HEK293 (cell line): ENCODE results near the gene SLC35E4.

Source experiments
- CTCF ChIA-PET: fragments of 350-600 bp; formaldehyde crosslinking; extraction: SDS; loops from one replicate; lab custom pipeline; 2021; ENCODE audit warnings: antibody characterized with exemption; lab: Yijun Ruan, JAX
- POLR2A ChIA-PET: fragments of 300-600 bp; formaldehyde crosslinking; extraction: SDS; loops from one replicate; lab custom pipeline; 2020; ENCODE audit warnings: antibody characterized with exemption, inconsistent platforms; lab: Yijun Ruan, JAX
- H3K27ac ChIP-seq: fragments of 200-500 bp; sonication (Bioruptor generic); 2 replicates; pipeline ENCODE4 v1.5.1; 2014; ENCODE audit warnings: low read depth, low read length, control low read depth, inconsistent platforms; ENCODE audit errors: extremely low read depth
- H3K36me3 ChIP-seq, 2 experiments: fragments of 200-500 bp in 1 of 2; sonication (Bioruptor generic) in 1 of 2; 1 replicate in 1 of 2; 2 replicates in 1 of 2; pipeline ENCODE4 v1.5.1; 2014 to 2017; ENCODE audit warnings: inconsistent platforms in 2 of 2, low read length in 2 of 2; ENCODE audit not compliant: control insufficient read depth in 2 of 2, insufficient read depth in 1 of 2
- H3K4me1 ChIP-seq: fragments of 200-500 bp; sonication (Bioruptor generic); 2 replicates; pipeline ENCODE4 v1.5.1; 2014; ENCODE audit warnings: mild to moderate bottlenecking, low read length, inconsistent platforms; ENCODE audit not compliant: control insufficient read depth, insufficient read depth
- H3K4me3 ChIP-seq: 2 replicates; pipeline ENCODE4 v1.5.1; 2011; ENCODE audit warnings: low read depth, mild to moderate bottlenecking, control low read depth, low read length, moderate library complexity
- H3K9me3 ChIP-seq: fragments of 200-500 bp; sonication (Bioruptor generic); 2 replicates; pipeline ENCODE4 v1.5.1; 2014; ENCODE audit warnings: low read depth, low read length, inconsistent platforms; ENCODE audit not compliant: control insufficient read depth, insufficient read depth
- CTCF ChIP-seq: fragments of 450-650 bp; formaldehyde crosslinking; IDR thresholded peaks from 2 replicates; pipeline ENCODE4 v1.5.1; 2016; ENCODE audit warnings: missing biosample characterization, missing genetic modification characterization
- ZBTB48 ChIP-seq: fragments of 450-650 bp; formaldehyde crosslinking; IDR thresholded peaks from 2 replicates; pipeline ENCODE4 v1.5.1; 2016; ENCODE audit warnings: missing biosample characterization, missing genetic modification characterization
- ZFP41 ChIP-seq: fragments of 450-650 bp; formaldehyde crosslinking; IDR thresholded peaks from 2 replicates; pipeline ENCODE4 v1.5.1; 2016; ENCODE audit warnings: missing biosample characterization, missing genetic modification characterization, borderline replicate concordance
- ZNF146 ChIP-seq: fragments of 450-650 bp; formaldehyde crosslinking; IDR thresholded peaks from 2 replicates; pipeline ENCODE4 v1.5.1; 2016; ENCODE audit warnings: missing biosample characterization, missing genetic modification characterization
- ZNF157 ChIP-seq: fragments of 450-650 bp; formaldehyde crosslinking; IDR thresholded peaks from 2 replicates; pipeline ENCODE4 v1.5.1; 2016; ENCODE audit warnings: missing biosample characterization, missing genetic modification characterization
- ZNF248 ChIP-seq: fragments of 450-650 bp; formaldehyde crosslinking; IDR thresholded peaks from 2 replicates; pipeline ENCODE4 v1.5.1; 2017; ENCODE audit warnings: missing biosample characterization, missing genetic modification characterization
- ZNF362 ChIP-seq: fragments of 450-650 bp; formaldehyde crosslinking; IDR thresholded peaks from 2 replicates; pipeline ENCODE4 v1.5.1; 2016; ENCODE audit warnings: missing biosample characterization, missing genetic modification characterization
- ZNF404 ChIP-seq: fragments of 450-650 bp; formaldehyde crosslinking; IDR thresholded peaks from 2 replicates; pipeline ENCODE4 v1.5.1; 2017; ENCODE audit warnings: missing biosample characterization, missing genetic modification characterization
- ZNF488 ChIP-seq: fragments of 450-650 bp; formaldehyde crosslinking; IDR thresholded peaks from 2 replicates; pipeline ENCODE4 v1.5.1; 2016; ENCODE audit warnings: missing biosample characterization, missing genetic modification characterization
- ZNF501 ChIP-seq: fragments of 450-650 bp; formaldehyde crosslinking; IDR thresholded peaks from 2 replicates; pipeline ENCODE4 v1.5.1; 2016; ENCODE audit warnings: missing biosample characterization, missing genetic modification characterization
- ZNF544 ChIP-seq: fragments of 450-650 bp; formaldehyde crosslinking; IDR thresholded peaks from 2 replicates; pipeline ENCODE4 v1.5.0; 2017; ENCODE audit warnings: missing biosample characterization, missing genetic modification characterization
- ZNF629 ChIP-seq: fragments of 450-650 bp; formaldehyde crosslinking; IDR thresholded peaks from 2 replicates; pipeline ENCODE4 v1.5.1; 2017; ENCODE audit warnings: missing biosample characterization, missing genetic modification characterization
- ZNF654 ChIP-seq: fragments of 450-650 bp; formaldehyde crosslinking; IDR thresholded peaks from 2 replicates; pipeline ENCODE4 v1.5.1; 2016; ENCODE audit warnings: low read depth, missing biosample characterization, missing genetic modification characterization
- ZNF701 ChIP-seq: fragments of 450-650 bp; formaldehyde crosslinking; IDR thresholded peaks from 2 replicates; pipeline ENCODE4 v1.5.1; 2016; ENCODE audit warnings: missing biosample characterization, missing genetic modification characterization
- ZNF76 ChIP-seq: fragments of 450-650 bp; formaldehyde crosslinking; IDR thresholded peaks from 2 replicates; pipeline ENCODE4; 2016; ENCODE audit warnings: low read depth, missing biosample characterization, missing genetic modification characterization, borderline replicate concordance
- ZNF792 ChIP-seq: fragments of 450-650 bp; formaldehyde crosslinking; IDR thresholded peaks from 2 replicates; pipeline ENCODE4 v1.5.1; 2016; ENCODE audit warnings: missing biosample characterization, missing genetic modification characterization
- ZNF843 ChIP-seq: fragments of 450-650 bp; formaldehyde crosslinking; IDR thresholded peaks from 2 replicates; pipeline ENCODE4 v1.5.1; 2016; ENCODE audit warnings: missing biosample characterization, missing genetic modification characterization
- TF ChIP-seq, protein P1 (sequence below): fragments of 450-650 bp; formaldehyde crosslinking; IDR thresholded peaks from 2 replicates; pipeline ENCODE4 v1.5.1; 2016; ENCODE audit warnings: missing biosample characterization, missing genetic modification characterization
- TF ChIP-seq, protein P2 (sequence below): fragments of 450-650 bp; formaldehyde crosslinking; IDR thresholded peaks from 2 replicates; pipeline ENCODE4 v1.5.1; 2016; ENCODE audit warnings: missing biosample characterization, missing genetic modification characterization, low read depth
- TF ChIP-seq, protein P3 (sequence below): fragments of 450-650 bp; formaldehyde crosslinking; IDR thresholded peaks from 2 replicates; pipeline ENCODE4 v1.5.0; 2017; ENCODE audit warnings: missing biosample characterization, missing genetic modification characterization, borderline replicate concordance
- TF ChIP-seq, protein P4 (sequence below): sonication (generic); formaldehyde crosslinking; IDR thresholded peaks from 2 replicates; pipeline ENCODE4 v1.8.1; 2022; ENCODE audit warnings: mild to moderate bottlenecking, moderate library complexity, missing genetic modification reagents

The SLC35E4 gene

GRCh38 chr22:30596199-30596598 is 39.4 kb upstream of the SLC35E4 start:
- POLR2A ChIA-PET, result no interaction called here
- no peak for TF ChIP-seq ZNF146 (tag by site-specific recombination)
- TF ChIP-seq ZNF701 (tag by site-specific recombination), result no peak
- no peak for TF ChIP-seq ZNF404 (tag by site-specific recombination)
- TF ChIP-seq ZNF362 (tag by site-specific recombination), result no peak
- no peak for TF ChIP-seq ZBTB48 (tag by site-specific recombination)
- TF ChIP-seq, protein P1, sequence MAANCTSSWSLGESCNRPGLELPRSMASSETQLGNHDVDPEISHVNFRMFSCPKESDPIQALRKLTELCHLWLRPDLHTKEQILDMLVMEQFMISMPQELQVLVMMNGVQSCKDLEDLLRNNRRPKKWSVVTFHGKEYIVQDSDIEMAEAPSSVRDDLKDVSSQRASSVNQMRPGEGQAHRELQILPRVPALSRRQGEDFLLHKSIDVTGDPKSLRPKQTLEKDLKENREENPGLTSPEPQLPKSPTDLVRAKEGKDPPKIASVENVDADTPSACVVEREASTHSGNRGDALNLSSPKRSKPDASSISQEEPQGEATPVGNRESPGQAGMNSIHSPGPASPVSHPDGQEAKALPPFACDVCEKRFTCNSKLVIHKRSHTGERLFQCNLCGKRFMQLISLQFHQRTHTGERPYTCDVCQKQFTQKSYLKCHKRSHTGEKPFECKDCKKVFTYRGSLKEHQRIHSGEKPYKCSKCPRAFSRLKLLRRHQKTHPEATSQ, result no peak
- TF ChIP-seq ZNF157 (tag by site-specific recombination), result no peak
- no peak for TF ChIP-seq ZNF629 (tag by site-specific recombination)
- TF ChIP-seq ZNF248 (tag by site-specific recombination), result no peak
- TF ChIP-seq ZNF501 (tag by site-specific recombination), result no peak
- TF ChIP-seq ZNF654, result no peak
- TF ChIP-seq ZNF488, result no peak
- no peak for TF ChIP-seq CTCF (tag by site-specific recombination)
- TF ChIP-seq, protein P2, sequence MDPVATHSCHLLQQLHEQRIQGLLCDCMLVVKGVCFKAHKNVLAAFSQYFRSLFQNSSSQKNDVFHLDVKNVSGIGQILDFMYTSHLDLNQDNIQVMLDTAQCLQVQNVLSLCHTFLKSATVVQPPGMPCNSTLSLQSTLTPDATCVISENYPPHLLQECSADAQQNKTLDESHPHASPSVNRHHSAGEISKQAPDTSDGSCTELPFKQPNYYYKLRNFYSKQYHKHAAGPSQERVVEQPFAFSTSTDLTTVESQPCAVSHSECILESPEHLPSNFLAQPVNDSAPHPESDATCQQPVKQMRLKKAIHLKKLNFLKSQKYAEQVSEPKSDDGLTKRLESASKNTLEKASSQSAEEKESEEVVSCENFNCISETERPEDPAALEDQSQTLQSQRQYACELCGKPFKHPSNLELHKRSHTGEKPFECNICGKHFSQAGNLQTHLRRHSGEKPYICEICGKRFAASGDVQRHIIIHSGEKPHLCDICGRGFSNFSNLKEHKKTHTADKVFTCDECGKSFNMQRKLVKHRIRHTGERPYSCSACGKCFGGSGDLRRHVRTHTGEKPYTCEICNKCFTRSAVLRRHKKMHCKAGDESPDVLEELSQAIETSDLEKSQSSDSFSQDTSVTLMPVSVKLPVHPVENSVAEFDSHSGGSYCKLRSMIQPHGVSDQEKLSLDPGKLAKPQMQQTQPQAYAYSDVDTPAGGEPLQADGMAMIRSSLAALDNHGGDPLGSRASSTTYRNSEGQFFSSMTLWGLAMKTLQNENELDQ (tag by site-specific recombination), result no peak
- no peak for TF ChIP-seq ZNF792 (tag by site-specific recombination)

GRCh38 chr22:30596886-30597285 is 38.7 kb upstream of the SLC35E4 start:
- Histone ChIP-seq H3K36me3 (no peaks in the 10 kb centered on the region), H3K9me3 (no peaks in the 10 kb centered on the region), H3K4me1 (no peaks in the 10 kb centered on the region), H3K27ac (no peak overlapping the region), H3K4me3 (no peak overlapping the region)
- ChIA-PET CTCF (interaction anchor here (1.2 kb wide), 1 partner anchor 9 kb away, joined by 4 read pairs; no protein-coding TSS in a partner anchor), POLR2A (no interaction called here)
- TF ChIP-seq, protein P3, sequence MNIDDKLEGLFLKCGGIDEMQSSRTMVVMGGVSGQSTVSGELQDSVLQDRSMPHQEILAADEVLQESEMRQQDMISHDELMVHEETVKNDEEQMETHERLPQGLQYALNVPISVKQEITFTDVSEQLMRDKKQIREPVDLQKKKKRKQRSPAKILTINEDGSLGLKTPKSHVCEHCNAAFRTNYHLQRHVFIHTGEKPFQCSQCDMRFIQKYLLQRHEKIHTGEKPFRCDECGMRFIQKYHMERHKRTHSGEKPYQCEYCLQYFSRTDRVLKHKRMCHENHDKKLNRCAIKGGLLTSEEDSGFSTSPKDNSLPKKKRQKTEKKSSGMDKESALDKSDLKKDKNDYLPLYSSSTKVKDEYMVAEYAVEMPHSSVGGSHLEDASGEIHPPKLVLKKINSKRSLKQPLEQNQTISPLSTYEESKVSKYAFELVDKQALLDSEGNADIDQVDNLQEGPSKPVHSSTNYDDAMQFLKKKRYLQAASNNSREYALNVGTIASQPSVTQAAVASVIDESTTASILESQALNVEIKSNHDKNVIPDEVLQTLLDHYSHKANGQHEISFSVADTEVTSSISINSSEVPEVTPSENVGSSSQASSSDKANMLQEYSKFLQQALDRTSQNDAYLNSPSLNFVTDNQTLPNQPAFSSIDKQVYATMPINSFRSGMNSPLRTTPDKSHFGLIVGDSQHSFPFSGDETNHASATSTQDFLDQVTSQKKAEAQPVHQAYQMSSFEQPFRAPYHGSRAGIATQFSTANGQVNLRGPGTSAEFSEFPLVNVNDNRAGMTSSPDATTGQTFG (tag by site-specific recombination), result no peak
- TF ChIP-seq, protein P4, sequence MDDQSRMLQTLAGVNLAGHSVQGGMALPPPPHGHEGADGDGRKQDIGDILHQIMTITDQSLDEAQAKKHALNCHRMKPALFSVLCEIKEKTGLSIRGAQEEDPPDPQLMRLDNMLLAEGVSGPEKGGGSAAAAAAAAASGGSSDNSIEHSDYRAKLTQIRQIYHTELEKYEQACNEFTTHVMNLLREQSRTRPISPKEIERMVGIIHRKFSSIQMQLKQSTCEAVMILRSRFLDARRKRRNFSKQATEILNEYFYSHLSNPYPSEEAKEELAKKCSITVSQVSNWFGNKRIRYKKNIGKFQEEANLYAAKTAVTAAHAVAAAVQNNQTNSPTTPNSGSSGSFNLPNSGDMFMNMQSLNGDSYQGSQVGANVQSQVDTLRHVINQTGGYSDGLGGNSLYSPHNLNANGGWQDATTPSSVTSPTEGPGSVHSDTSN (CRISPR knock-in tag), result no peak
- TF ChIP-seq ZFP41 (tag by site-specific recombination), result no peak
- TF ChIP-seq ZNF843, result no peak
- TF ChIP-seq ZNF544 (tag by site-specific recombination), result no peak
- TF ChIP-seq ZNF76 (tag by site-specific recombination), result no peak

More at GRCh38 chr22:30596199-30596598, 39.4 kb upstream of the SLC35E4 start:
- no peaks in the 10 kb centered on the region for H3K4me1 ChIP-seq
- no peaks in the 10 kb centered on the region for H3K9me3 ChIP-seq
- CTCF ChIA-PET, result interaction anchor here (1.1 kb wide), 1 partner anchor 8 kb away, joined by 4 read pairs; no protein-coding TSS in a partner anchor
- no peak overlapping the region for H3K27ac ChIP-seq
- H3K4me3 ChIP-seq, result no peak overlapping the region
- H3K36me3 ChIP-seq, result no peaks in the 10 kb centered on the region
